Measurements from ENCODE around the gene EHMT1. TPM values are rescaled to one million over a fixed set of nuclear protein-coding genes. Genes with fewer than 3 reads are reported as not detected.
A peak's percentile ranks its signal among the peaks of the same experiment; 100 is the strongest.

The EHMT1 gene
- polyA plus RNA-seq, 3 donors from 2014 or later, result 14.1 to 62.7 (median 14.8) TPM

DNA sequence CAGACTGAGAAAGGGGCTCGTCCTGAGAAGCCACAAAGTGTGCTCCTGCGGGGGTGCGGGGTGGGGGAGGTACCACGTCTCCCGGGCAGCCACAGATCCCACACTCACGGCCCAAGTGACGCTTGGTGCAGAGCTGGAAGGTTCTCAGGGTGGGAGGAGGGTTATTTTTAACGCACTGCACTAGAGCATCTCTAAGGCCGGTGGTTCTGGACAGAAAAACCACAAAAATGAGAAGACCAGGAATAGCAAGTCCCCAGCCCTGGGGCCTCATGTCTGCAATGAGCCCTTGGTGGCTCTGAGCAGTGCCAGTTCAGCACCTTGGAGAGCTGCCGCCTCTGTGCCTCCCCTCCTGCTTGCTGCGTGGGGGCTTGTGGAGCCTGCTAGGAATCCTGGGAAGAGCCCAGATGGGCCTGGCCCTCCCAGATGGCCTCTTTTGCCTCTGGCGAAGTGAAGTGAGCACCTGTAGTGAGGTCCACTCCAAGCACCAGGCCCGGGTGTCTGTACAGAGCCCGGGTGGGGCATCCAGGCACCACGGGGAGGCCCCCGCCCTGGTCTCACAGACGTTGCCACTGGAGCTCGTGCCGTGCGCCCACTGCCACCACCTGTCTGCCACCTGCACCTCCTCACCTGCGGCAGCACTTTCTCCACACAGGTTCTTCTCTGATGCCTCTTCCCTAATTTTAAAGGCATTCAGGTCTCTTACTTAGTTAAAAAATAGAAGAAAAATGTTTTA is 209.9 kb downstream of the EHMT1 start:
- Mint-ChIP-seq H3K4me3 (no peak overlapping the region), H3K4me1 (peaks cover 7 to 48% of the 10 kb centered on the region in 2 donors), H3K27me3 (ENCODE audit: low read depth in 3 of 3) (peaks cover 2 to 8% (median 7%) of the 10 kb centered on the region in 3 donors), H3K27ac (no peak overlapping the region), H3K36me3 (peaks cover 16 to 39% (median 18%) of the 10 kb centered on the region in 3 donors), H3K9me3 (no peaks in the 10 kb centered on the region)
- peak in 1 of 3 donors; percentile 7 for DNase-seq

DNA sequence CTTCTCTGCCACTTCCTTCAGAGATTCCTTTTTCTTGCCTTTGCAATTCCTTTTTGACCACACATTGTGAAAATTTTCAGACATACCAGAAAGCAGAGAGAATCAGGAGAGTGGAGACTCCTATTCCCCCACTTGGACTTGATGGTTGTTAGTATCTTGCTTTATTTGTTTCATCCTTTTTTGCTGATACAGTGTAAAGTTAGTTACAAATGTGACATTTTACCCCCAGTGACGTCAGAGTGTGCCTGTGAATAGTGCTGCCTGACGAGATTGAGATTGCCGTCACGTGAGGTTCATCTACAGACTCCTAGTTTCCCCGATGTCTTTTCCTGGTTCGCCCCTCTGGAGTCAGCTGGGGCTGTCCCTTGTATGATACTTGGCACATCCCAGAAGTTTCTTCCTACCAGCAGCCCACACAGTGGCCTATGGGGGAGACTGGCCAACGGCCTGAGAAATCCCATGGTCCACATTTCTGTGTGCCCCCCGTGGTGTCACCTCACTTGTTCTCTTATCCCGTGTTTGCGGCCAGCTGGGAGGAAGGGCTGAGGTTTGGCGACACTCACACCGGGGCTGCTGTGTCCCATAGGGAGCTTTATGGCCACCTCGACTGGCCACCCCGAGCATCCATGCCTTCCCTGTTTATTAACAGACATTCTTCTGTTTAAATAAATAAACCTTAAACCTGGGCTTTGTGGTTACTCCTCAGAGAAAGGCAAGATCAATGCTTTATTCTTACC is 210.6 kb downstream of the EHMT1 start:
- no peak for DNase-seq
- Mint-ChIP-seq H3K4me3 (no peak overlapping the region), H3K27me3 (ENCODE audit: low read depth in 3 of 3) (peaks cover 2 to 7% (median 7%) of the 10 kb centered on the region in 3 donors), H3K9me3 (no peaks in the 10 kb centered on the region), H3K27ac (no peak overlapping the region), H3K36me3 (peaks cover 8 to 32% (median 11%) of the 10 kb centered on the region in 3 donors), H3K4me1 (peaks cover 7 to 41% of the 10 kb centered on the region in 2 donors)

DNA sequence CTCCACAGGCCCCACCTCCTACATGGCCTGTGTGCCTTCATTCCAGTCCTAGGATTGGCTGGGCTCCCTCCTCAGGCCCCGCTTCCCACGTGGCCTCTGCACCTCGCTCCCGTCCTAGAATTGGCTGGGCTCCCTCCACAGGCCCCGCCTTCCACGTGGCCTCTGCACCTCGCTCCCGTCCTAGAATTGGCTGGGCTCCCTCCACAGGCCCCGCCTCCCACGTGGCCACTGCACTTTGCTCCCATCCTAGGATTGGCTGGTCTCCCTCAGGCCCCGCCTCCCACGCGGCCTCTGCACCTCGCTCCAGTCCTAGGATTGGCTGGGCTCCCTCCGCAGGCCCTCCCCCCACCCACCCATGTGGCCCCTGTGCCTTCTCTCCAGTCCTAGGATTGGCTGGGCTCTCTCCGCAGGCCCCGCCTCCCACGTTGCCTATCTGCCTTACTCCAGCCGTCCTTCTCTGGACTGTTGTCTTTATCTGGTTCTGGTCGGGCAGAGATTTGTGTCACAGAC is 213.4 kb downstream of the EHMT1 start:
- H3K36me3 Mint-ChIP-seq, result peaks cover 3 to 16% (median 4%) of the 10 kb centered on the region in 3 donors
- DNase-seq, result no peak
- H3K27ac Mint-ChIP-seq, result no peak overlapping the region
- no peaks in the 10 kb centered on the region for H3K9me3 Mint-ChIP-seq
- peaks cover 6 to 22% of the 10 kb centered on the region in 2 donors for H3K4me1 Mint-ChIP-seq
- no peak overlapping the region for H3K4me3 Mint-ChIP-seq
- peaks cover 0 to 2% (median 2%) of the 10 kb centered on the region in 3 donors for H3K27me3 Mint-ChIP-seq (ENCODE audit: low read depth in 3 of 3)

DNA sequence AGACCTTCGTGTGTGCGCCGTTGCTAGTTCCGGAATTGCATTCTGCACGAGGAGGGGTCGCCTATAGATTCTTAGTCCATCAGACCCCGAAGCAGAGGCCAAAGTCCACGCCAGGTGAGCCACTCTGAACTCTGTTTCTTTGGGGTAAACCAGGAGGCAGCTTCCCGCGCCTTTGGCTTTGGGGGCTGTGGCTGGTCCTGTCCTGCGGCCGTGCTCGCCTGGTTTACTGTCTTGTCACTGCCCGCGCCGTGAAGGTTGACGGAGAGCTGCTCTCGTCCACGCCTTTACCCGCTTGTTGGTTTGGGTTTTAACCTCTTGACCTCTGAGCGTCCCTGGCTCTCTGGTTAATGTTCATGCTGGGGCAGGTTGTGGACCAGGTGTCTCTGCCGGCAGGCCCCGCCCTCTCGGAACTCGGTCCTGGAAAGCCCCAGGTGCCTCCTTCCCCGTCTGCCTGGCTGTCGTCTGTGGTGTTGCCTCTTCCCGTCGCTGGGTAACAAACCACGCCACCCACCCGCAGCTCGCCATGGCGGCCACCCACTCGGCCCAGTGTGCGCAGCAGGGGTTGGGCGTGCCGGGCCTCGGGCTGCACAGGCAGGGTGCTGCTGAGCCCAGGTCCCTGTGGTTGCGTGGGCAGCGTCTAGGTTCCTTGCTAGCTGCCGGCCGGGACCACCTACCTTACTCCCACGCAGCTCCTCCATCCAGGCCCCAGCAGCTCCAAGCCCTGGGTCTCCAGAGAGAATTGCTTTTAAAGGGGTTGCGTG is 214.2 kb downstream of the EHMT1 start:
- Mint-ChIP-seq H3K9me3 (no peaks in the 10 kb centered on the region), H3K4me1 (peaks cover 6 to 22% of the 10 kb centered on the region in 2 donors), H3K27ac (no peak overlapping the region), H3K36me3 (peaks cover 3 to 15% (median 4%) of the 10 kb centered on the region in 3 donors), H3K4me3 (no peak overlapping the region), H3K27me3 (ENCODE audit: low read depth in 3 of 3) (peaks cover 0 to 2% (median 2%) of the 10 kb centered on the region in 3 donors)
- no peak for DNase-seq

DNA sequence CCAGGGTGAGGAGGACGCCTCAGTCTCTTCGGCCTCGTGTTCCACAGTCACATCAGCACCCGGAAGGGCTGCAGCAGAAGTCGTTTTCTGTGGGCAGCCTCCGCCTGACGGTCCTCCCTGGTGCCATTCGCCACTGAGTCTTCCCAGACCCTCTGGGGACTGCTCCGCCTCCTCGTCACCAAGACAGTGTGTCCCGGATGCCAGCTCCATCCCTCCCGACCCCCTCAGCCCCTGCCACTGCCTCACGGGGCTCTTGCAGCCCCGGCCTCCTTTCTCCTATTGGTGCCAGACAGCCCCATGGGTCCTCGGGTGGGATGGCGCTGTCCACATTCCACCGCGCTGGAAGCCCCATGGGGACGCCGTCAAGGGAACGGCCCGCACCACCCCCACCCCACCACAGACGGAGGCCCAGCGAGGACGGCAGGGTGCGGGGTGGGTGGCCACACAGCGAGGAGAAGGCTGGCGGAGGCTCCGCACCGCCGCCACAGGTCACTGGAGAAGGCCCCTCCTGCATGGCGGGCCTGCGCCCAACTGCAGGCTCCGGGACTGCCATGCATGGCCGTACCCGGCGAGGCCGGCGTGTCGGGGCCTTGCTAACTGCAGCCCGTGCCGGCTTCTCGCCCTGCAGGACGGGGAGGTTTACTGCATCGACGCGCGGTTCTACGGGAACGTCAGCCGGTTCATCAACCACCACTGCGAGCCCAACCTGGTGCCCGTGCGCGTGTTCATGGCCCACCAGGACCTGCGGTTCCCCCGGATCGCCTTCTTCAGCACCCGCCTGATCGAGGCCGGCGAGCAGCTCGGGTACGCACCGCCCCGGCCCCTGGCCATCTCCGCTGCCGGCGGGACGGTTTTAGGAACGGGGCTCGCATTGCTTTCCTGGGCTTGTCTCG is 215.2 kb downstream of the EHMT1 start:
- DNase-seq, result no peak
- Mint-ChIP-seq H3K36me3 (peaks cover 9 to 20% (median 9%) of the 10 kb centered on the region in 3 donors), H3K9me3 (no peaks in the 10 kb centered on the region), H3K4me3 (no peak overlapping the region), H3K4me1 (peaks cover 6 to 22% of the 10 kb centered on the region in 2 donors), H3K27me3 (ENCODE audit: low read depth in 3 of 3) (peaks cover 0 to 2% (median 2%) of the 10 kb centered on the region in 3 donors), H3K27ac (no peak overlapping the region)

DNA sequence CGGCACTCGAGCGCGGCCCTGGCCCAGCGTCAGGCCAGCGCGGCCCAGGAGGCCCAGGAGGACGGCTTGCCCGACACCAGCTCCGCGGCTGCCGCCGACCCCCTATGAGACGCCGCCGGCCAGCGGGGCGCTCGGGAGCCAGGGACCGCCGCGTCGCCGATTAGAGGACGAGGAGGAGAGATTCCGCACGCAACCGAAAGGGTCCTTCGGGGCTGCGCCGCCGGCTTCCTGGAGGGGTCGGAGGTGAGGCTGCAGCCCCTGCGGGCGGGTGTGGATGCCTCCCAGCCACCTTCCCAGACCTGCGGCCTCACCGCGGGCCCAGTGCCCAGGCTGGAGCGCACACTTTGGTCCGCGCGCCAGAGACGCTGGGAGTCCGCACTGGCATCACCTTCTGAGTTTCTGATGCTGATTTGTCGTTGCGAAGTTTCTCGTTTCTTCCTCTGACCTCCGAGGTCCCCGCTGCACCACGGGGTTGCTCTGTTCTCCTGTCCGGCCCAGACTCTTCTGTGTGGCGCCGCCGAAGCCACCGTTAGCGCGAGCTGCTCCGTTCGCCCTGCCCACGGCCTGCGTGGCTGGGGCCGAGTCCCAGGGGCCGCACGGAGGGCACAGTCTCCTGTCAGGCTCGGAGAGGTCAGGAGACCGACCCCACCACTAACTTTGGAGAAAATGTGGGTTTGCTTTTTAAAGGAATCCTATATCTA is 216.2 kb downstream of the EHMT1 start:
- Mint-ChIP-seq H3K27ac (peak overlapping the region in 1 of 6 donors; percentile 68), H3K36me3 (peaks cover 10 to 21% (median 14%) of the 10 kb centered on the region in 3 donors)

DNA sequence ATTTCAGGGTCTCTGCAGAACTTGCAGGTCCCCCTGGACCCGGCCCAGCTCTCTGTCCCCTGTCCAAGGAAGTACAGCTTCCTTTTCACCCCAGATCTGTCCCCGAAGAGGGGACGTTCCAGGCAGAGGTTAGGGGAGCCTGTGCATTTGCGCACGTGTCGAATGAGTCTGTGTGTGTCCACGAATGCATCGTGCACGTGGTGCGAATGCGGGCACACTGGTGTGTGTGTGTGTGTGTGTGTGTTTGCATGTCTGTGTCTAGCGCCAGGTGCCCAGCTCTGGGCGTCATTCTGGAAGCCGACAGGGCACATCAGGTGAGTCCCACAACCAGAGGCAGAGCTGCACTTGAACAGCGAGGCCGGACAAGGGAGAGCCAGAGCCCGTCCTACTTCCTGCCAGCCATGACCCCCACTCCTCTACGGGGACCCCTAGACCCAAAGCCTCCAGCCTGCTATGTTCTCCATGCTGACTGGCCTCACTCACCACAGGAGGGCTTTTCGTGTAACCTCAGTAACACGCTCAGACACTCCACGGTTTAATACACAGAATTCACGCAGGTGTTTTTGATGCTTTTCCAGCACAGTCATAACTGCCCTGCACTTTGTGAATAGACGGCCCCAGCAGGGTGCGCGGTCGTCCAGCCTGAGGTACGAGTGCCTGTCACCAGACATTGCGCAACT is 217.5 kb downstream of the EHMT1 start:
- Mint-ChIP-seq H3K4me3 (no peak overlapping the region), H3K27ac (no peak overlapping the region), H3K36me3 (peaks cover 10 to 19% (median 14%) of the 10 kb centered on the region in 3 donors), H3K4me1 (peaks cover 2 to 4% of the 10 kb centered on the region in 2 donors), H3K27me3 (ENCODE audit: low read depth in 3 of 3) (peaks cover 2 to 3% (median 2%) of the 10 kb centered on the region in 3 donors), H3K9me3 (no peaks in the 10 kb centered on the region)
- no peak for DNase-seq

More for the DNA sequence above, 216.2 kb downstream of the EHMT1 start:
- DNase-seq, result no peak
- Mint-ChIP-seq H3K27me3 (ENCODE audit: low read depth in 3 of 3) (peaks cover 0 to 2% (median 2%) of the 10 kb centered on the region in 3 donors), H3K4me1 (peaks cover 6 to 11% of the 10 kb centered on the region in 2 donors), H3K9me3 (no peaks in the 10 kb centered on the region), H3K4me3 (no peak overlapping the region)

DNA sequence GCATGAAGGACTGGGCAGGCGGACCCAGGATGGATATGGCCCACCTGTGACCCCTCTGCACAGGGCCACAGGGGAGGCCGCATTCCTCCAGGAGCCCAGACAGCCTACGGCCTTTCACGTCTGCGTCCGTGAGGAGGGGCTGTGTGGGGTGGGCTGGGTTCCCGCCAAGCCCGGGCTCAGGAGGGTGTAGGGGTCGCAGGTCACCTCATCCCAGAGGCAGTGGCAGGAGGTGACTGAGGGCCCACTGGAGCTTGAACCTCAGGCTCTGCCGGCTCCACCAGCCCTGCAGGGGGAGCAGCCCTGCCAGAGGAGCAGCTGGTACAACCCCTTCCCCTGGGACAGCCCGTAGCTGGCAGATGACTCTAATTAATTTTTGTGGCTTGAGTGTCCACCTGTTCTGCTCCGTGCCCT is 218.0 kb downstream of the EHMT1 start:
- peaks cover 2 to 3% (median 2%) of the 10 kb centered on the region in 3 donors for H3K27me3 Mint-ChIP-seq (ENCODE audit: low read depth in 3 of 3)
- peaks cover 10 to 16% (median 14%) of the 10 kb centered on the region in 3 donors for H3K36me3 Mint-ChIP-seq
- H3K4me1 Mint-ChIP-seq, result peaks cover 0 to 2% of the 10 kb centered on the region in 2 donors

DNA sequence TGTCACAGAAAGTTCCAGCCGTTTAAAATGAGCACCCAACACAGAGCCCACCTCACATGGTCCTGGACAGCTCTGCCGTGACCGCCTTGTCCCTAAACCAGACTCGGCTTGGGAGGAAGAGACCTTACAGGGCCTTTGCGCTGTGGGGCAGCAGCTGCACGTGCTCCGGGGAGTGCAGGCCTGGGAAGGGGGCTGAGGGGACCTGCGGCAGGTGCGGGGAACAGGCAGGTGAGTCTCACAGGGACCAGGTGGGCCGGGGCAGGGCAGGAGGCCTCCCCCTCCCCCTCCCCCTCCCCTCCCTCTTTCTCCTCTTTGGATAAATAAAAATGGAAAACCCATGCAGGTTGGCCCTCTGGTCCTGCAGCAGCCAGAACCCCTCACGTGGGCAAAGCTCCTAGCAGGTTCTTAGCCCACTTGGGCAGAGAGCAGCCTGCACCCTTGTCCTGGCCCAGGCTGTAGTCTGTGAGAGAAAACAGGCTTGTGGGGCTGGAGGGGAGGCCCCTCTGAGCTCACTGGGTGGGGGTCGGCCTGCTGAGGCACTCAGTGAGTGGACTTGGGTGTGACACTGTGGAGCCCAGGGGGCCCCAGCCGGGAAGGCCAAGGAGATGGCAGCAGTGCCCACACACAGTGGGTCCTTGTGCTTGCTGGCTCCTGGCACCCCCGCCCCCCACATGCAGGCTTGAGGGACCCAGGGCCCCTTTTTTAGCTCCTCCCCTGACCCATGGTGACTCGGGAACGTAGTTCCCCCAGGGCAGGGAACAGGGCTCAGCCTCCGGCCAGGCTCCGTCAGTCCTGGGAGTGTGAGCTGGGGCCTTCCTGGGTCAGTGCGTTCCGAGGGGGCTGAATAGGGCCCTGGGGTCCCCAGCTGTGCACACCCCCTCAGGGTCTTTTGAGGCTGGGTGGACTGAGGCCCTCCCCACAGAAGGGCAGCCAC is 218.8 kb downstream of the EHMT1 start:
- H3K27me3 Mint-ChIP-seq (ENCODE audit: low read depth in 3 of 3), result peaks cover 2 to 3% (median 2%) of the 10 kb centered on the region in 3 donors
- no peaks in the 10 kb centered on the region for H3K9me3 Mint-ChIP-seq
- peaks cover 0 to 2% of the 10 kb centered on the region in 2 donors for H3K4me1 Mint-ChIP-seq
- DNase-seq, result no peak
- H3K4me3 Mint-ChIP-seq, result no peak overlapping the region
- no peak overlapping the region for H3K27ac Mint-ChIP-seq
- H3K36me3 Mint-ChIP-seq, result peaks cover 10 to 16% (median 14%) of the 10 kb centered on the region in 3 donors

More for the DNA sequence above, 218.0 kb downstream of the EHMT1 start:
- Mint-ChIP-seq H3K9me3 (no peaks in the 10 kb centered on the region), H3K27ac (no peak overlapping the region), H3K4me3 (no peak overlapping the region)
- DNase-seq, result no peak

DNA sequence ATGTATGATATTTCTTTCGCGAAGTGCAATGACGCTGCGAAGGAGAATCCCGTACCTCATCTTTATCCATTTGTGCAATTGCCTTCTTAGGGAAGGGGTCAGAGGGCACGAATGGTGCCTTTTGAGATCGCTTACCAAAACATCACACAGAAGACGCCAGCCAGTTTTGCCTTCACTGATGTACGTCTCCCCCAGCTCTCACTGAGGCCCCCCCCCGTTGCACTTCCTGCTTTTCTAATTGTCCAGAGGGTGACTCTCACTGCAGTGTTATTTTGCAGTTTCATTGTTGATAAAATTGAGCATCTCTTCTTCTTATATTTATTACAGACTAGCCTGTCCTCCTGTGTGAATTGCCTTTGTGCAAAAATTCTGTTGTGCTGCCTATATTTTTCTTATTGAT is 219.8 kb downstream of the EHMT1 start:
- DNase-seq, result no peak
- H3K4me1 Mint-ChIP-seq, result peaks cover 0 to 2% of the 10 kb centered on the region in 2 donors
- no peak overlapping the region for H3K27ac Mint-ChIP-seq
- no peaks in the 10 kb centered on the region for H3K9me3 Mint-ChIP-seq
- peaks cover 2 to 3% (median 2%) of the 10 kb centered on the region in 3 donors for H3K27me3 Mint-ChIP-seq (ENCODE audit: low read depth in 3 of 3)
- H3K4me3 Mint-ChIP-seq, result no peak overlapping the region
- peaks cover 10 to 16% (median 14%) of the 10 kb centered on the region in 3 donors for H3K36me3 Mint-ChIP-seq

DNA sequence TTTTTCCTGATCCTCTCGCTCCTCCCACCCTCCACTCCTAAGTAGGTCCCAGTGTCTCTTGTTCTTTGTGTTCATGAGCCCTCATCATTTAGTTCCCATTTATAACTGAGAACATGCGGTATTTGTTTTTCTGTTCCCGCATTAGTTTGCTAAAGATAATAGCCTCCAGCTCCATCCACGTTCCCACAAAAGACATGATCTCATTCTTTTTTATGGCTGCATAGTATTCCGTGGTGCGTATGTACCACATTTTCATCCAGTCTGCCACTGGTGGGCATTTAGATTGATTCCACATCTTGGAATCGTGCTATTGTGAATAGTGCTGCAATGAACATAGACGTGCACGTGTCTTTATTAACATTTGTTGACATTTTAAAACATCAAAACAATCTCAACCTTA is 224.6 kb downstream of the EHMT1 start:
- no peak for DNase-seq
- H3K36me3 Mint-ChIP-seq, result peaks cover 9 to 10% (median 10%) of the 10 kb centered on the region in 3 donors
- H3K4me1 Mint-ChIP-seq, result no peaks in the 10 kb centered on the region
- H3K4me3 Mint-ChIP-seq, result no peak overlapping the region
- H3K27me3 Mint-ChIP-seq (ENCODE audit: low read depth in 3 of 3), result peaks cover 0 to 3% (median 0%) of the 10 kb centered on the region in 3 donors
- H3K27ac Mint-ChIP-seq, result no peak overlapping the region
- H3K9me3 Mint-ChIP-seq, result no peaks in the 10 kb centered on the region
